Mesenteric fat pad (tissue), 1 donor: Measurements from ENCODE around the gene UBALD2. TPM values are rescaled to one million over a fixed set of nuclear protein-coding genes. Genes with fewer than 3 reads are reported as not detected.
A peak's percentile ranks its signal among the peaks of the same experiment; 100 is the strongest.
"Not testable (repeated sequence)": the region's sequence is repeated elsewhere in the genome, so short reads cannot be mapped to it uniquely, and the experiment has no call there.

Source experiments
- DNase-seq: peaks from one replicate; pipeline ENCODE4 v3.0.0-alpha.2; 2020; ENCODE audit warnings: low spot score
- total RNA-seq: library from RNA; stranded (reverse); fragmentation: NEBNext Ultra II Directional; extraction: Animal tissue kit (Norgen Biotek cat#: 25700); gene quantifications from one replicate; pipeline ENCODE4 v1.2.1, GENCODE V29; 2021
- donor health status: DM: yes; HTN: yes; CAD: no.

The UBALD2 gene
- total RNA-seq, 1 donor from 2014 or later, result 59.2 TPM

- DNase-seq, result no peak
Observed at GRCh38 chr17:76276461-76277299, 11.5 kb downstream of the UBALD2 start.

GRCh38 chr17:76277300-76278267, 12.4 kb downstream of the UBALD2 start:
- no peak for DNase-seq

GRCh38 chr17:76278268-76278908, 13.2 kb downstream of the UBALD2 start:
- no peak for DNase-seq

- peak; percentile 95 for DNase-seq
Observed at GRCh38 chr17:76278952-76279741, 14.0 kb downstream of the UBALD2 start.

- no peak for DNase-seq
Observed at GRCh38 chr17:76279742-76280287, 14.7 kb downstream of the UBALD2 start.

GRCh38 chr17:76280650-76281049, 15.5 kb downstream of the UBALD2 start:
- no peak for DNase-seq

- DNase-seq, result no peak
Observed at GRCh38 chr17:76281573-76282371, 16.6 kb downstream of the UBALD2 start.

- DNase-seq, result no peak
Observed at GRCh38 chr17:76292567-76292966, 27.4 kb downstream of the UBALD2 start.

- no peak for DNase-seq
Observed at GRCh38 chr17:76293106-76293505, 28.0 kb downstream of the UBALD2 start.

GRCh38 chr17:76296186-76296585, 31.0 kb downstream of the UBALD2 start:
- no peak for DNase-seq

- DNase-seq, result no peak
Observed at GRCh38 chr17:76296889-76297288, 31.7 kb downstream of the UBALD2 start.

- no peak for DNase-seq
Observed at GRCh38 chr17:76297436-76297835, 32.3 kb downstream of the UBALD2 start.

GRCh38 chr17:76304226-76305134, 39.3 kb downstream of the UBALD2 start:
- no peak for DNase-seq

- DNase-seq, result not testable (repeated sequence)
Observed at GRCh38 chr17:76305135-76305454, 39.9 kb downstream of the UBALD2 start.

GRCh38 chr17:76307299-76307965, 42.3 kb downstream of the UBALD2 start:
- DNase-seq, result no peak

GRCh38 chr17:76307966-76308338, 42.8 kb downstream of the UBALD2 start, which contains the start of gene QRICH2:
Gene QRICH2 (minus strand): TSS chr17:76308276. CDS start chr17:76307998, 278 bp downstream.
- no peak for DNase-seq

- DNase-seq, result no peak
Observed at GRCh38 chr17:76309461-76309860, 44.3 kb downstream of the UBALD2 start.

GRCh38 chr17:76312735-76313134, 47.6 kb downstream of the UBALD2 start:
- no peak for DNase-seq
